Prostate gland (tissue), 2 donors: Measurements from ENCODE around the gene PLEKHF1.

Source experiments
- POLR2AphosphoS5 ChIP-seq: sonication (generic); formaldehyde crosslinking; IDR thresholded peaks from one replicate; pipeline ENCODE4 v1.6.1; 2017; ENCODE audit warnings: antibody characterized with exemption
- TF ChIP-seq, protein P1 (sequence below), 4 experiments: fragments of 200-600 bp in 2 of 4; fragments of 450-650 bp in 2 of 4; sonication (generic) in 2 of 4; IDR thresholded peaks; 1 replicate in 3 of 4; 2 replicates in 1 of 4; pipeline ENCODE4 v1.5.1; 2016 to 2019; ENCODE audit warnings: antibody characterized with exemption in 4 of 4, mild to moderate bottlenecking in 2 of 4, moderate library complexity in 2 of 4

DNA sequence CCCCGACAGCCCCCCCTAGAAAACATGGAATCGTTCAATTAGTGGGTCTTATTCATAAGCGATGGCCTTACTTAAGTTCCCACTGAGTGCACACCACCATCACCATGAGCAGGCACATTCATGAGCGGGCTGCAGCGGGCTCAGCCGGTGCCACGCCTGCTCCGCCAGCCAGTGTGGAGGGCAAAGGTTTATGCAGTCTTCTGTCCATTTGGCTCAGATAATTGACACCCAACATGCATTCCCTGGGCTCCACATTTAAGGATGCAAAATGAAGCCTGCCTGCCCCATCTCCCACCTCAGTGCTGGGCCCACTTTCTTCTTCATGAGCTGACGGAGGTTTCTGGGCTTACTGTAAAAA, 37.7 kb downstream of the PLEKHF1 start:
- TF ChIP-seq, protein P1, sequence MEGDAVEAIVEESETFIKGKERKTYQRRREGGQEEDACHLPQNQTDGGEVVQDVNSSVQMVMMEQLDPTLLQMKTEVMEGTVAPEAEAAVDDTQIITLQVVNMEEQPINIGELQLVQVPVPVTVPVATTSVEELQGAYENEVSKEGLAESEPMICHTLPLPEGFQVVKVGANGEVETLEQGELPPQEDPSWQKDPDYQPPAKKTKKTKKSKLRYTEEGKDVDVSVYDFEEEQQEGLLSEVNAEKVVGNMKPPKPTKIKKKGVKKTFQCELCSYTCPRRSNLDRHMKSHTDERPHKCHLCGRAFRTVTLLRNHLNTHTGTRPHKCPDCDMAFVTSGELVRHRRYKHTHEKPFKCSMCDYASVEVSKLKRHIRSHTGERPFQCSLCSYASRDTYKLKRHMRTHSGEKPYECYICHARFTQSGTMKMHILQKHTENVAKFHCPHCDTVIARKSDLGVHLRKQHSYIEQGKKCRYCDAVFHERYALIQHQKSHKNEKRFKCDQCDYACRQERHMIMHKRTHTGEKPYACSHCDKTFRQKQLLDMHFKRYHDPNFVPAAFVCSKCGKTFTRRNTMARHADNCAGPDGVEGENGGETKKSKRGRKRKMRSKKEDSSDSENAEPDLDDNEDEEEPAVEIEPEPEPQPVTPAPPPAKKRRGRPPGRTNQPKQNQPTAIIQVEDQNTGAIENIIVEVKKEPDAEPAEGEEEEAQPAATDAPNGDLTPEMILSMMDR (IDR thresholded peaks at IDR 0.05): no peak
- no peak for TF ChIP-seq POLR2AphosphoS5
